HG03342 (cell line): ENCODE measurements around the gene MUC22.
"Not testable (repeated sequence)": the region's sequence is repeated elsewhere in the genome, so short reads cannot be mapped to it uniquely, and the experiment has no call there.

Source experiments
- ATAC-seq: cut with Tn5 transposase; IDR thresholded peaks from one replicate; pipeline ENCODE4 v1.9.1; 2021; ENCODE audit warnings: mild to moderate bottlenecking, moderate library complexity; ENCODE audit not compliant: unreplicated experiment

The MUC22 gene

DNA sequence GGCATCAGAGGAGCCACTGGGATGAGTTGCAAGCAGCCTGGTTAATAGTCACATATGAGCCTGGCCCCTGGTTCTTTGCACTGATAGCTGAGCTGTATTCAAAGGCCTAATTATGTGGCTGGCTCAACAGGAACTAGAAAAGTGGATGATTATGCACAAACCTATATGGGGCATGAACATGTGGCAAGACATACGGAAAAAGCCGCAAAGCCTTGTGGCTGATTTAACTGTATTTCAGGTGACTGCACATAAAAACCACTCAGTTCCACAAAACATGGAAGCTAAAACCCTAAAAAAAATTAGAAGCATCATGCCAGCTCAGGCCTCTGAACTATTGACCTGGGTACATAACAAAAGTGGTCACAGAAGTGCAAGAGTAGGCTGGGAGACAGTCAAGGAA, 13.0 kb upstream of the MUC22 start:
- no peak for ATAC-seq

DNA sequence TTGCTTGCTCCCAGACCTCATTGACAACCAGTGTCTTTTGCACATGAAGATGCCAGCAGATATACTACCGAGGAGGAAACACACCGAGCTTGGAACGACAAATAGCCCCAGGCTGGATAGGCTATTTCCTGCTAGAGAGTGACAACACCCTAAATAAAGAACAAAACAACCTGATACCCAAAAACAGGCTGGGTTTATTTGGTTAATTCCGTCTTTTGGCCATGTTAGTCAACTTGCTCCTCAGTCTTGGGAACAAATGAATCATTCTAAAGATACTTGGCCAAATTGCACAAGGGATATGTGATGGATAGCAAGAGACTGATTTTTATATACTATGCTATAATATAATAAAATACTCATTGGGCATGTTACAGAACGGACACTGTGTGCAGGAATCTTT, 11.5 kb upstream of the MUC22 start:
- no peak for ATAC-seq

DNA sequence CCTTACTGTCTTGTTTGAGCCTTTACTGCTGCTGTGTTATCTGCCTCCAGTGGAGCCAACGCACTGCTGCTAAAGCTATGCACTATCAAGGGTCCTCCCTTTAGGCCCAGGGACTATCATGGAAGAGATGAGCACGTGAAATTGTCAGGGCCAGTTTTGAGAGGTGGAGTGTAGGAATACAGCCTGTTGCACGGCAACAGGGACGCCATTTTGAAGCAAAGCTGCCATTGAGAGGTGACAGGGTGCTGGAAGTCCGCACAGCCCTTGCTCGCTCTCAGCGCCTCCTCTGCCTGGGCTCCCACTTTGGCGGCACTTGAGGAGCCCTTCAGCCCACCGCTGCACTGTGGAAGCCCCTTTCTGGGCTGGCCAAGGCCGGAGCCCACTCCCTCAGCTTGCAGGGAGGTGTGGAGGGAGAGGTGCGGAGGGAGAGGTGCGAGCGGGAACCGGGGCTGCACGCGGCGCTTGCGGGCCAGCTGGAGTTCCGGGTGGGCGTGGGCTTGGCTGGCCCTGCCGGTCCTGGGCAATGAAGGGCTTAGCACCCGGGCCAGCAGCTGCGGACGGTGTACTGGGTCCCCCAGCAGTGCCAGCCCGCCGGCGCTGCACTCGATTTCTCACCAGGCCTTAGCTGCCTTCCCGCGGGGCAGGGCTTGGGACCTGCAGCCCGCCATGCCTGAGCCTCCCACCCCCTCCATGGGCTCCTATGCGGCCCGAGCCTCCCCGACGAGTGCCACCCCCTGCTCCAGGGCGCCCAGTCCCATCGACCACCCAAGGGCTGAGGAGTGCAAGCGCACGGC, 10.0 kb upstream of the MUC22 start:
- ATAC-seq = not testable (repeated sequence)

DNA sequence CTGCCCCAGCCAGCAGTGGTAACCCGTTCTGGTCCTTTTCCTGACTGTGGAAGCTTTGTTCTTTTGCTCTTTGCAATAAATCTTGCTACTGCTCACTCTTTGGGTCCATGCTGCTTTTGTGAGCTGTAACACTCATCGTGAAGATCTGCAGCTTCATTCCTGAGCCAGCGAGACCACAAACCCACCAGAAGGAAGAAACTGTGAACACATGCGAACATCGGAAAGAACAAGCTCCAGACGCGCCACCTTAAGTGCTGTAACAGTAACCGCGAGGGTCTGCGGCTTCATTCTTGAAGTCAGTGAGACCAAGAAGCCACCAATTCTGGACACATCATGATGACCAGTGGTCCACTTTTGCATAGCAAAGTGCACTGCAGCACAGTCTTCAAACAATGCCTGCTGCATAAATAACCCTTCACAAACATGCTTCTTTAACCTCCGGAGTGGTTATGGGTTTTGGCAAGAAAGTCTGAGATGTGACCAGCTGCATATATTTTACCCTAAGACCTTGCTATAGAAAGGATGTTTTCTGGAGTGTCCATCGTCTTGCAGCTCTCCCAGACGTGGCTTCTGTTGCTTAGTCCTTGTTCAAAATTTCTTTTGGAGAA, 8.9 kb upstream of the MUC22 start:
- ATAC-seq = no peak

DNA sequence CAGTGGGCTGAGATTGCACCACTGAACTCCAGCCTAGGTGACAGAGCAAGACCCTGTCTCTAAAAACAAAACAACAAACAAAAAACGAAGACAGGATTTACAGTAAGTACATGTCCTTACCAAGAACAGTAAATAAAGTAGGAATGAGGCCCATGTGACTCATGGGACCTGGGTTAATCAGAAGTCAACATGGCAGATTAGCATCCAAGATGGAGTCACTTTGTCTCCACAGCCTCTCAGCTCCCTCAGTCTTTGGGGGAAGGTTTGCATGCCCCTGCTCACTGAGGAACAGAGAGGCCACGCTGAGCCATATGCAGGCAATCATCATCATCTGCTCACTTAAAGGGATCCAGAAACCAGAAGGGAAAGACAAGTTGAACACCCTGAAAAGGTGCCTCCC, 7.8 kb upstream of the MUC22 start:
- no peak for ATAC-seq

DNA sequence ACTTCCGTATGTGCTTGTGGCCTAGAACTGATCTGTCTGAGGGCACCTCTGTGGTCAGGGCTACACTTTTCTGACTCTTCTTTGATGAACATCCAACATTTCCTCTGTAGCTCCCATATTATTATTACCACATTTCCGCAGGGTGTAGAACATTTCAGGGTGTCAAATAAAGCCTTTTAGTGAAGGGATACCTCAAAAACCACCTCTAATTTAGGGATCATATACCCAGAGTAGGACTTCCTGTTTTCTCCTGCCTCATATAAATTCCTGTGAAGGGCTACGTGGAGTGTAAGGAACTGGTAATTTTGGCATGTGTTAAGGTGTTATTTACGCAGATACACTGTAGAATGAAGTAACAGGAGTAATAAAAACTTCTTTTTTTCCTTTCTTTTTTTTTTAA, 5.5 kb upstream of the MUC22 start:
- no peak for ATAC-seq

DNA sequence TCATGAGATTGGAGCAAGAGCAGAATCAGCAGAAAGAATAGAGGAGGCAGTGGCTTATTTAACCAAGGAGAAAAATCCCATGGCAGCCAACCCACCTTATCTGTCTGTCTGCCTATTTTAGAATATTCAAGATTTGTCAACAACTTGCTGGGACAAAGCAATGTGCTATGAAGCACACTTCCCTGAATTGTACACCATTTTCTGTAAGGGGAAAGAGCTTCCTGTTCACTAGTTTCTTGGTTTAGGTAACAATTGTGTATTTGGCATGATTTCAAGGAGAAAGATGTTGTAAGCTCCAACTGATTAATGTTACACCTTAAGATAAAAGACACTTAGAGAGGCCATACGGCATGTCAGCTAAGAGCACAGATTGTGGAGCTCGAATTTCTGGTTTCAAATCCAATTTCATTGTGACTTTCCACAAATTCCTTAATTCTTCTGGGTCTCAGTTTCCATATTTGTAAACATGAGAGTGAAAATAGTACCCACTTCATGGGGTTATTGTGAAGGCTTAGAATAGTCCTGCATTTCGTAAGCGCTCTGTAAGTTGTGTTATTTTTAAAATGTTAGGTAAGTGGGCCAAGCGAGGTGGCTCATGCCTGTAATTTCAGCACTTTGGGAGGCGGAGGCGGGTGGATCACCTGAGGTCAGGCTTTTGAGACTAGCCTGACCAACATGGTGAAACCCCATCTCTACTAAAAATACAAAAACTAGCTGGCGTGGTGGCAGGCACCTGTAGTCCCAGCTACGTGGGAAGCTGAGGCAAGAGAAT, 4.8 kb upstream of the MUC22 start:
- ATAC-seq = no peak

DNA sequence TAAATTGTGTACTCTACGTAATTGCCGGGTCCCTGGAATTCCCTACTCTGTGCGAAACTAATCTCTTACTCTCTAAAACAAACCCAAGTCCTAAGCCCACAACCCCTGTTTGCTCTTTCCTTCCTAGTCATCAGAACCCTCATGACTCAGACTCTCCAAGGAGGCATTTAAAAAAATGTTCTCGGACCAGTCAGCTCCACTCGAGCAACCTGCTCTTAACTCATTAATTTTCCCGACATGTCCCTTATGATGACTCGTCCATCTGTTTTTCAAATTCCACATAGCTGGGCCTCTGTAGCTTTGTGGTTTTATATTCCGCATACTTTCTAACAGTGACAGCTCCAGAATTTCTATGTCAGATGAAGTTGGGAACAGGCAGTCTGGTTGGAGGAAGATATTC, 2.6 kb upstream of the MUC22 start:
- ATAC-seq = no peak

DNA sequence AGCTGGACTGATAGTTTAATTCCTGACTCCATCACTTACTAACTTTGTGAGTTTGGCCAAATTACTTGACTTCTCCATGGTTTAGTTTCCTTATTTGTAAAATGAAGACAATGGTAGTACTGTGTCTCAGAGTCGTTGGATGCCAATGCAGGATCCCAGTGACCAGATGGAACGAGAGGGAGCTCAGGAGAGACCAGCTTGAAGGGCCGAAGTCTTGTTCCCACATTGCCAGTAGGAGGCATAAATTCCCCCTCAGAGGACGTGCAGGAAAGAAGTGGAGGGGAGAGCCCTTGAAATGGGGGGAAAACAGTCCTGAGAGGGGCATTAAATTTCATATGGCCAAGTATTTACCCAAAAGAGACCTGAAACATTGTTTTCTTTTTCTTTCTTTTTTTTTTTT, 2.1 kb upstream of the MUC22 start:
- ATAC-seq = no peak

DNA sequence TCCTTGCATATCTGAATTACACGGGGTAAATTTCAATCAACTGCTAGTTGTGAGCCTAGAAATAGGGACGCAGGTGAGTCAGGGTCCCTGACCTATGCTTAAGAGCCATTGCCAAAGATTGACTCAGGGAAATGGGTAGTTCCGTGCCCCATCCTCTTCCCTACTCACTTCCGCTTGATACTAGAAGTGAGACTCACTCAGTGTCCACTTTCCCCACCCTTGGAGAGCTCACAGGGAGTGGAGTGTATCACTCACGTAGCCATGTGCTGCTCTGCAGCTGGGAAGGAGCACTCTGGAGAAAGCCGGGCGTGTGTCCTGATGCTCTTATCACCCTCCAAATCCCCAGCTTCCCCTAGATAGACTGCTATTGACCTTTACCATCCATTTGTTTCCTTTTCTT, 543 bp upstream of the MUC22 start:
- ATAC-seq = no peak

DNA sequence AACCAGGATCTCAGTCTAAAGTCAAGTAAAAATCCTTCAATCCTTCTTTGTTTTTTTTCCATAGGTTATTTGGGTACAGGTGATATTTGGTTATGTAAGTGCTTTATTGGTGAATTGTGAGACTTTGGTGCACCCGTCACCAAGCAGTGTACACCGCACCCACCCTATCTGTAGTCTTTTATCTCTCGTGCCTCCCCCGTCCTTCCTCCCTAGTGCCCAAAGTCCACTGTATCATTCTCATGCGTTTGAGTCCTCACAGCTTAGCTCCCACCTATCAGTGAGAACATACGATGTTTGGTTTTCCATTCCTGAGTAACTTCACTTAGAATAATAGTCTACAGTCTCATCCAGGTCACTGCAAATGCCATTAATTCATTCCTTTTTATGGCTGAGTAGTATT, 879 bp downstream of the MUC22 start:
- ATAC-seq = no peak

DNA sequence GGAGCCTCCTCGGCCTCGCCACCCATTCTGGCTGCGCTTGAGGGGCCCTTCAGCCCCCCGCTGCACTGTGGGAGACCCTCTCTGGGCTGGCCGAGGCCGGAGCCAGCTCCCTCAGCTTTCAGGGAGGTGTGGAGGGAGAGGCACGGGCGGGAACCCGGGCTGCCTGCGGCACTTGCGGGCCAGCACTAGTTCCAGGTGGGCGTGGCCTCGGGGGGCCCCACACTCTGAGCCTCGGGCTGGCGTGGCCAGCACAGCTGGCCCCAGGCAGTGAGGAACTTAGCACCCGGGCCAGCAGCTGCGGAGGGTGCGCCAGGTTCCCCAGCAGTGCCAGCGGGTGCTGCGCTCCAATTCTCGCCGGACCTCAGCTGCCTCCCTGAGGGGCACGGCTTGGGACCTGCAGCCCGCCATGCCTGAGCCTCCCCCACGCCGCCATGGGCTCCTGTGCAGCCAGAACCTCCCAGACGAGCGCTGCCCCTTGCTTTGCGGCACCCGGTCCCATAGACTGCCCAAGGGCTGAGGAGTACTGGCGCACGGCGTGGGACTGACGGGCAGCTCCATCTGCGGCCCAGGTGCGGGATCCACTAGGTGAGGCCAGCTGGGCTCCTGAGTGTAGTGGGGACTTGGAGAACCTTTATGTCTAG, 6.5 kb downstream of the MUC22 start:
- ATAC-seq = no peak

DNA sequence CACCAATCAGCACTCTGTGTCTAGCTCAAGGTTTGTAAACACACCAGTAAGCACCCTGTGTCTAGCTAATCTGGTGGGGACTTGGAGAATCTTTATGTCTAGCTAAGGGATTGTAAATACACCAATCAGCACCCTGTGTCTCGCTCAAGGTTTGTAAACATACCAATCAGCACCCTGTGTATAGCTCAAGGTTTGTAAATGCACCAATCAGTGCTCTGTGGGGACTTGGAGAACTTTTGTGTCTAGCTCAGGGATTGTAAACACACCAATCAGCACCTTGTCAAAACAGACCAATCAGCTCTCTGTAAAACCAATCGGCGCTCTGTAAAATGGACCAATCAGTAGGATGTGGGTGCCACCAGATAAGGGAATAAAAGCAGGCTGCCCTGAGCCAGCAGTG, 7.2 kb downstream of the MUC22 start:
- ATAC-seq = not testable (repeated sequence)

DNA sequence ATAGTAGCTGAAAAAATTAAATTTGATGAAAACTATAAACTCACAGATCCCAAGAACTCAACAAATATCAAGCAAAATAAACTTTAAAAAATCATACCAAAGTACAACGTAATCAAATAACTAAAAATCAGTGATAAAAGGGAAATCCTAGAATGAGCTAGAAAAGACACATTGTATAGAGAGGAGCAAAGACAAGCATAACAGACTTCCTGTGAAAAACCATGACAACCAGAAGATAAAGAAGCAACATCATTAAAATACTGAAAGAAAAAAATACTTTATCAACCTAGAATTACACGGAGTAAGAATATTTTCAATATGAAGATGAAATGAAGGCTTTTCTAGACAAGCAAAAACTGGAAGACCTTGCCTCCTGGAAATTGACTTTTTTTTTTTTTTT, 9.8 kb downstream of the MUC22 start:
- no peak for ATAC-seq

DNA sequence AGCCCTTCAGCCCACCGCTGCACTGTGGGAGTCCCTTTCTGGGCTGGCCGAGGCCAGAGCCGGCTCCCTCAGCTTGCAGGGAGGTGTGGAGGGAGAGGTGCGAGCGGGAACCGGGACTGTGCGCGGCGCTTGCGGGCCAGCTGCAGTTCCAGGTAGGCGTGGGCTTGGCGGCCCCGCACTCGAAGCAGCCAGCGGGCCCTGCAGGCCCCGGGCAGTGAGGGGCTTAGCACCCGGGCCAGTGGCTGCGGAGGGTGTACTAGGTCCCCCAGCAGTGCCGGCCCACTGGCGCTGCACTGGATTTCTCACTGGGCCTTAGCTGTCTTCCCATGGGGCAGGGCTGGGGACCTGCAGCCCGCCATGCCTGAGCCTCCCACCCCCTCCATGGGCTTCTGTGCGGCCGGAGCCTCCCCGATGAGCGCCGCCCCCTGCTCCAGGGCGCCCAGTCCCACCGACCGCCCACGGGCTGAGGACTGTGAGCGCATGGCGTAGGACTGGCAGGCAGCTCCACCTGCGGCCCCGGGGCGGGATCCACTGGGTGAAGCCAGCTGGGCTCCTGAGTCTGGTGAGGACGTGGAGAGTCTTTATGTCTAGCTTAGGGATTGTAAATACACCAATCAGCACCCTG, 10.5 kb downstream of the MUC22 start:
- not testable (repeated sequence) for ATAC-seq

DNA sequence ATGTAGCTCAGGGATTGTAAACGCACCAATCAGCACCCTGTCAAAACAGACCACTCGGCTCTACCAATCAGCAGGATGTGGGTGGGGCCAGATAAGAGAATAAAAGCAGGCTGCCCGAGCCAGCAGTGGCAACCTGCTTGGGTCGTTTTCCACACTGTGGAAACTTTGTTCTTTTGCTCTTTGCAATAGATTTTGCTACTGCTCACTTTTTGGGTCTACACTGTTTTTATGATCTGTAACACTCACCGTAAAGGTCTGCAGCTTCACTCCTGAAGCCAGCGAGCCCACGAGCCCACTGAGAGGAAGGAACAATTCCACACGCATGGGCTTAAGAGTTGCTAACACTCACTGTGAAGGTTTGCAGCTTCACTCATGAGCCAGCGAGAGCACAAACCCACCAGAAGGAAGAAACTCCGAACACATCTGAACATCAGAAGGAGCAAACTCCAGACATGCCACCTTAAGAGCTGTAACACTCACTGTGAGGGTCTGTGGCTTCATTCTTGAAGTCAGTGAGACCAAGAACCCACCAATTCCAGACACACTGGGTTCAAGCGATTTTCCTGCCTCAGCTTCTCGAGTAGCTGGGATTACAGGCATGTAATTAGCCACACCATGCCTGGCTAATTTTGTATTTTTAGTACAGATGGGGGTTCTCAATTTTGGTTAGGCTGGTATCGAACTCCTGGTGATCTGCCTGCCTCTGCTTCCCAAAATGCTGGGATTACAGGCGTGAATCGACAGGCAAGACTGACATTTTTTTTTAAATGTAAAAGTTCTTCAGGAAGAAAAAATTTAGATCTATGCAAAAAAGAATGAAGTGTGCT, 11.6 kb downstream of the MUC22 start:
- not testable (repeated sequence) for ATAC-seq

DNA sequence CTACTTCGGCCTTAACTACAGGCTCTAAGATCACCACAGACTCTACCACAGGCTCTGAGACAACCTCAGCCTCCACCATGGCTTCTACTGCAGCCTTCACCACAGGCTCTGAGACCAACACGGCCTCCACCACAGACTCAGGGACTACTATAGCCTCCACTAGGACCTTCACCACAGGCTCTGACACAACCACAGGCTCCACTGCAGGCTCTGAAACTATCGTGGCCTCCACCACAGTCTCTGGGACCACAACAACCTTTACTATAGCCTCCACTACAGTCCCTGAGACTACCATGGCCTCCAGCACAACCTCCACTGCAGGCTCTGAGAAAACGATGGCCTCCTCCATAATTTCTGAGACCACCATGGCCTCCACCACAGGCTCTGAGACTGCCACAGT, 15.3 kb downstream of the MUC22 start:
- no peak for ATAC-seq

DNA sequence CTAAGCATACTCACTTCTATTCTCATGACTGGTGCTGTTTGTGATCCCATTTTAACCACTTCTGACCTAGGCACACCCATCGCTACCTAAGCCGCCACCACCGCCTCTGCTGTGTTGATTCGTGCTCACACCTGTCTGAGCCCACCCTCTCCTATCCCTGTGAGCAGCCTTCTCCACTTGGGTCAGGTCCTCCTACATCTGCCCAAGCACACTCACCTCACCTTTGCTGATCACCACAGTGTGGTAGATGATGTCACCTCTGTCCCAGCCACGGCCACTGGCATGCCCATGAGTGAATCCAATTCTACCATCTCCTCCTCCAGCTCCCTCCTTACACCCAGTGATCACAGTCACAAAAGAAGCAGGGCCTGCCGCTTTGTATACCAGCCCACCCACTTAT, 20.8 kb downstream of the MUC22 start:
- no peak for ATAC-seq

DNA sequence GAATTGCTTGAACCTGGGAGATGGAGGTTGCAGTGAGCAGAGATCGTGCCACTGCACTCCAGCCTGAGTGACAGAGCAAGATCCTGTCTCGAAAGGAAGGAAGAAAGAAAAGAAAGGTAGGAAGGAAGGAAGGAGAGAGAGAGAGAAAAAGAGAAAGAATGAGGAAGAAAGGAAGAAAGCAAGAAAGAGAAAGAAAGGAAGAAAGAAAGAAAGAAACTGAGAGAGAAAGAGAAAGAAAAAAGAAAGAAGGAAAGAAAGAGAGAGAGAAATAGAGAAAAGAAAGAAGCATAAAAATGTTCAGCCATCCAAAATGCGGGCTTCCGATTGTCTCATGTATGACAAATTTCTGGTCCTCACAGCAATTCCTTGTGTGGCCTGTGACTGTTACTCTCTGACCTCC, 22.8 kb downstream of the MUC22 start:
- ATAC-seq = no peak

DNA sequence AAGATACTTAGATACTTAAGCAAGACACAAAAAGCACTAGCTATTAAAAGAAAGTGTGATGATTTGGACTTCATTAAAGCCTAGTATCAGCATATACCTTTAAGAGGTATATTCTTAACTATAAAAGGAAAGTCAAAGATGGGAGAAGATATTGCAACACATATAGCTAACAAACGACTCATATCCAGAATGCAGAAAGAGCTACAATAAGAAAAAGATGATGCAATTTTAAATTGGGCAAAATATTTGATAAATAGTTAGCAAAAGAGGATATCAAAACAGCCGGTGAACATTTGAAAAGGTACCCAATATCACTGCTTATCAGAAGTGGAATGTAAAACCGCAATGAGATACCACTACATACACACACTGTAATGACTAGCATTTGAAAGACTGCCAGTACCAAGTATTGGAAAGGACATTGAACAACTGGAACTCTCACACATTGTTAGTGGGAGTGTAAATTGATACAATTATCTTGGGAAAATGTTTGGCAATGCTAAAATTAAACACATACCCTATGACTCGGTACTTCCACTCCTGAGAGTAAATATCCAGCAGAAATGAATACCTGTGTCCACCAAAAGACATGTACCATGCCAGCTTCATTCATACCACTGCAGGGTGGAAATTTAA, 25.7 kb downstream of the MUC22 start:
- no peak for ATAC-seq
